ENCODE measurements around the gene COL12A1.

- TF ChIP-seq CTCF (conservative IDR thresholded peaks at IDR 0.05 in 1 of 2, IDR thresholded peaks at IDR 0.05 in 1 of 2; ENCODE audit: low read depth in 1 of 2, low read length in 2 of 2) = no peak
- no peak for TF ChIP-seq EZH2 (IDR thresholded peaks at IDR 0.05; ENCODE audit: low read length, missing control alignments)
These were observed 62.7 kb downstream of the COL12A1 start for GRCh38 chr6:75143191-75143590.
